Activated T-cell treated with anti-CD3 and anti-CD28 coated beads, Interleukin-2, amount 50 U/mL, for 72 hours (primary cell): ENCODE measurements around the gene NPLOC4. TPM values are rescaled to one million over a fixed set of nuclear protein-coding genes. Genes with fewer than 3 reads are reported as not detected.
"Not testable (repeated sequence)": the region's sequence is repeated elsewhere in the genome, so short reads cannot be mapped to it uniquely, and the experiment has no call there.

Experiments used
- ATAC-seq, 2 donors: fragments of 150-1000 bp; cut with Tn5 transposase; replicated peaks in 1 of 2; 2 replicates each; pipeline ENCODE4 v1.10.0; 2021; ENCODE audit warnings: moderate library complexity in 2 of 2, mild to moderate bottlenecking in 1 of 2
- DNase-seq, 2 donors: peaks; one replicate each; pipeline ENCODE4 v3.0.0; 2021 to 2022; ENCODE audit warnings: mixed read lengths in 1 of 2
- H3K27ac Mint-ChIP-seq: one replicate; pipeline ENCODE4 v1.8.0; 2022; ENCODE audit warnings: mild to moderate bottlenecking, moderate library complexity, mixed read lengths
- H3K27me3 Mint-ChIP-seq: one replicate; pipeline ENCODE4 v1.8.0; 2022; ENCODE audit warnings: low read depth, mixed read lengths
- H3K36me3 Mint-ChIP-seq, 2 donors: one replicate each; pipeline ENCODE4 v1.8.0; 2022; ENCODE audit warnings: mixed read lengths in 2 of 2, mild to moderate bottlenecking in 1 of 2; ENCODE audit not compliant: insufficient read depth in 2 of 2
- H3K4me1 Mint-ChIP-seq: one replicate; pipeline ENCODE4 v1.8.0; 2022; ENCODE audit warnings: low read depth, mixed read lengths
- H3K4me3 Mint-ChIP-seq, 2 donors: one replicate each; pipeline ENCODE4 v1.8.0; 2022; ENCODE audit warnings: mild to moderate bottlenecking in 2 of 2, mixed read lengths in 2 of 2, moderate library complexity in 2 of 2
- H3K9me3 Mint-ChIP-seq, 2 donors: one replicate each; pipeline ENCODE4 v1.8.0; 2022; ENCODE audit warnings: mixed read lengths in 2 of 2
- total RNA-seq, 2 donors: library from RNA; stranded (reverse); gene quantifications; one replicate each; pipeline ENCODE4 v1.2.3, GENCODE V29; 2022

The NPLOC4 gene
- total RNA-seq, 2 donors from 2014 or later, result 89.7 to 107 TPM

DNA sequence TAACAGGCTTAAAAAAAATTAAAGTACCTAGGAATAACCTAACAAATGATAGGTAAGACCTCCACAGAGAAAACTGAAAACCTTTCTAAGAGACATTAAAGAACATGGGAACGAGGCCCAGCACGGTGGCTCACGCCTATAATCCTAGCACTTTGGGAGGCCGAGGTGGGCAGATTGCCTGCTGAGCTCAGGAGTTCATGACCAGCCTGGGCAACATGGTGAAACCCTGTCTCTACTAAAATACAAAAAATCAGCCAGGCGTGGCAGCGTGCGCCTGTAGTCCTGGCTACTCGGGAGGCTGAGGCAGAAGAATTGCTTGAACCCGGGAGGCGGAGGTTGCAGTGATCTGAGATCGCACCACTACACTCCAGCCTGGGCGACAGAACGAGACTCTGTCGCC, 52.1 kb downstream of the NPLOC4 start:
- H3K4me1 Mint-ChIP-seq, ATAC-seq, H3K27ac Mint-ChIP-seq, H3K27me3 Mint-ChIP-seq, DNase-seq, H3K9me3 Mint-ChIP-seq, H3K4me3 Mint-ChIP-seq: not testable (repeated sequence)
- peaks cover 6 to 17% of the 10 kb centered on the region in 2 donors for H3K36me3 Mint-ChIP-seq

DNA sequence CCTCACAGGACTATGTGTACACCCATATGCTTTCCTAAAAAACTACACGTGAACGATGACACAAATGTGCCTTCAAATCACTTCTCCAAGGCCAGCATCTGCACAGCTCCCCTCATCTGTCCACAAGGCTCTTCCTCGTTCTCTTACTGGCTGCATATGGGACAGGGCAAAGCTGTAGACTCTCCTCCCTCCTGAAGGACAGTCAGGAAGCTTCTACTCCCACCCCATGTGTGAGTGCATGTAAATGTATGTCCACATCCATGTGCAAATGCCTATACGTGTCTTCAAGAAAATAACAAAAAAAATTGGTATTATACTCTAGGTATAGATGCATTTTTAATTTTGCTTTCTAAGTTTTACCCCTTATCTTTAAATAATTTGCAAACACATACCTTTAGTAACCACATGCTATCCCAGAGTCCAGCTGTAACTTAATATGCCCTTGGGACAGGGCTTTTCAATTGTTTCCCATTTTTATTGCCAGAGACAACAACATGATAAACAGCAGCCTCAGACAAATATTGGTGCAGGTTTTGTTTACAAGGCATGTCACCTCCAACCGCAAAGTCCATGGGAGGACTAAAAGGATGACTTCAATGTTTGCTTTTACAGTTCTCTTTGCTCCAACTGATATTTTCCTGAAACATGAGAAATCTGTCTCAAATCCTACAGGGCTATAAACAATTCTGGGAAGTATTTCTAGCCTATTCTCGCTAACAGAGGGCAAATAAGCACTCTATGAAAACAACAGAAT, 53.1 kb downstream of the NPLOC4 start:
- no peak for ATAC-seq
- H3K4me3 Mint-ChIP-seq, result no peak overlapping the region
- H3K27ac Mint-ChIP-seq, result peak overlapping the region; percentile 51
- DNase-seq, result no peak
- H3K9me3 Mint-ChIP-seq, result no peaks in the 10 kb centered on the region
- peaks cover 6 to 18% of the 10 kb centered on the region in 2 donors for H3K36me3 Mint-ChIP-seq
- H3K27me3 Mint-ChIP-seq, result no peaks in the 10 kb centered on the region
- H3K4me1 Mint-ChIP-seq, result peaks cover 17% of the 10 kb centered on the region

DNA sequence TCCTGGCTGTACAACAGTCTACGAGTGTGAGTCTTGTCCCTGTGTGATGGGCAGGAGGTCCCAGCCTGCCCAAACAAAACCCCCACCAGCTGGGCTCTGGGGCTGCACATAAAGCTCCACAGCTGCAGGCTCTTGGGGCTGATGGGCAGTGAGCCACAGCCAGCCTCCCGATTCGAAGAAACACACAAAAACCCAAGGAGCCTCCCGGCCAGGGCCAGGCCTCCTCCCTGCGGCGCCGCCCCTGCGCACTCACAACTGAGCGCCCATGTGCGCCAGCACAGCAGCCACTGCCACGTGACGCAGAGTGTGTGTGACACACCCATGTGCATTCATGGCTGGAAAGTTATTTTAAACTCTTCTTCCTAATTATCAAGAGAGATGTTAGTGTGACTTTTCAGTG, 54.2 kb downstream of the NPLOC4 start:
- peak overlapping the region; percentile 75 for H3K27ac Mint-ChIP-seq
- ATAC-seq (no peak), DNase-seq (no peak)
- no peaks in the 10 kb centered on the region for H3K9me3 Mint-ChIP-seq
- peaks cover 23% of the 10 kb centered on the region for H3K4me1 Mint-ChIP-seq
- no peak overlapping the region for H3K4me3 Mint-ChIP-seq
- no peaks in the 10 kb centered on the region for H3K27me3 Mint-ChIP-seq
- H3K36me3 Mint-ChIP-seq, result peaks cover 1 to 21% of the 10 kb centered on the region in 2 donors

DNA sequence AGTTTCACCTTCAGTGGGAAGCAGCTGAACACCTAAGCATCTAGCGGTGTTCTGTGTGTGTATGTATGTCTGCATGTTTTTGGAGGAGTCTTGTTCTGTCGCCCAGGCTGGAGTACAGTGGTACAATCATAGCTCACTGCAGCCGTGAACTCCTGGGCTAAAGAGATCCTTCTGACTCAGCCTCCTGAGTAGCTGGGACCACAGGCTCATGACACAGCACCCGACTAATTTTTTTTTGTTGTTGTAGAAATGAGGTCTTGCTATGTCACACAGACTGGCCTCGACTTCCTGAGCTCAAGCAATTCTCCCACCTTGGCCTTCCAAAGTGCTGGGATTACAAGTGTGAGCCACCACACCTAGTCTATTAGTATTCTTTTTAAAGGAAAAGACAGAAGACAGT, 54.6 kb downstream of the NPLOC4 start:
- peaks cover 1 to 24% of the 10 kb centered on the region in 2 donors for H3K36me3 Mint-ChIP-seq
- no peak for ATAC-seq
- no peak overlapping the region for H3K27ac Mint-ChIP-seq

DNA sequence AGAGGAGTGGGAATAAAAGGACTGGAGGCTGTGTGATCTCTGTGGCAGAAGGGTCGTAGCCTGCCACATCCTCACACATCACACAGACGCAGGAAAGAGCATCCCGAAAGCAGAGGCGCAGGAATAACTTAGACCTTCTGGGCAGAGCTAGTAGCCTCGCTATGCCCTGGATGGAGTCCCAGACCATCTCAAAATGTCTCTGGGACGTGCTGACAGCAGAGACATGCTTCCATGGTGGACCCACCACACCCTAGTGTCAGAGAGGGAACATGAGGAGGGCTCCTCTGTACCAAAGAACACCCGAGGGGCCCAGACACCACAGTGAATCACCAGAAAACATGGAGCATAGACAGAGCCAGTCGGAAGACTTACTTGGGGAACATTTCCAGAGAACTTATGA, 55.2 kb downstream of the NPLOC4 start:
- H3K36me3 Mint-ChIP-seq, result peaks cover 1 to 25% of the 10 kb centered on the region in 2 donors
- peaks cover 23% of the 10 kb centered on the region for H3K4me1 Mint-ChIP-seq
- H3K9me3 Mint-ChIP-seq, result no peaks in the 10 kb centered on the region
- no peak overlapping the region for H3K27ac Mint-ChIP-seq
- no peaks in the 10 kb centered on the region for H3K27me3 Mint-ChIP-seq
- H3K4me3 Mint-ChIP-seq, result no peak overlapping the region
- DNase-seq (no peak), ATAC-seq (no peak)

More for the DNA sequence above, 54.6 kb downstream of the NPLOC4 start:
- Mint-ChIP-seq H3K27me3 (no peaks in the 10 kb centered on the region), H3K4me3 (no peak overlapping the region), H3K4me1 (peaks cover 23% of the 10 kb centered on the region), H3K9me3 (no peaks in the 10 kb centered on the region)
- no peak for DNase-seq

DNA sequence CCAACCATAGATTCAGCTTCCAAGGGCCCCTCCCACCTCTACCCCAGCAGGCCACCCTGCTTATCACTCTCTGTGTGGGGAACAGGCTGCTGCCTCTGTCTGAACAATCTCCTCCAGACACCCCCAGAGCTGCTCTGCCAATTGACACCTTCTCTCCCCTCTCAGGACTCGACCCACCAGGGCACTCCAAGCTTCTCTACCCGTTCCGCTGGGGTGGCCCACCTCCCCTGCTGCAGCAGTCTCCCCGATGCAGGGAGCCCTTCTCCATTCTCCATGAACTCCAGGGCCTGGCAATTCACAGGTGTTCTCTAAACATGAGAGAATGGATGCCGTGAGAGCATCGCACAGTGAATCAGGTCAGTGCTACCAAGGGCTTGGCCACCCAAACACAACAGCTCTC, 56.4 kb downstream of the NPLOC4 start:
- no peak overlapping the region for H3K27ac Mint-ChIP-seq
- H3K4me3 Mint-ChIP-seq, result no peak overlapping the region
- no peaks in the 10 kb centered on the region for H3K9me3 Mint-ChIP-seq
- H3K27me3 Mint-ChIP-seq, result no peaks in the 10 kb centered on the region
- ATAC-seq (no peak), DNase-seq (no peak)
- peaks cover 1 to 26% of the 10 kb centered on the region in 2 donors for H3K36me3 Mint-ChIP-seq
- H3K4me1 Mint-ChIP-seq, result peaks cover 23% of the 10 kb centered on the region

DNA sequence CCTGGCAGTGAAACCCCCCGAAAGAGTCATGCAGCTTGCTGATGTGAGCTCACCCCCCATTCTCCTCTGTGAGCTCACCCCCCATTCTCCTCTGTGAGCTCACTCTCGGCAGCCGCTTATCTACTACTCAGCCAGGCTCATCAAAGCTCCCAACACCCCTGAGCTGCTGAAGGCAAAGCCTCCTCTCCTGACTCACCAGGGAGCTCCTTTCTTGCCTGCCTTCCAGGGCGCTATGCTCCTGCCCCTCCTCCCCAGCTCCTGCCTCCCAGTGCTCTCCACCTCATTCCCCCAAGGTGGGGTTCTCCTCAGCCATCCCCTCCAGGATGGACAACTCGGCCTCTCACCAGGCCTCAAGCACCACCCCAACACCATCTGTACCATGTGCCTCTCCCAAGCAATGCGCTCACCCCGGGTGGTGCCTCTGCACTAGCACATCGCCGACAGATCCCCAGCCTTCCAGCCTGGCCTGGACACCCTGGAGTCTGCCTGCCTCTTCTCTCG, 57.0 kb downstream of the NPLOC4 start:
- H3K27me3 Mint-ChIP-seq, result no peaks in the 10 kb centered on the region
- DNase-seq (no peak), ATAC-seq (no peak)
- peaks cover 23% of the 10 kb centered on the region for H3K4me1 Mint-ChIP-seq
- H3K36me3 Mint-ChIP-seq, result peaks cover 1 to 21% of the 10 kb centered on the region in 2 donors
- H3K9me3 Mint-ChIP-seq, result no peaks in the 10 kb centered on the region
- H3K4me3 Mint-ChIP-seq, result no peak overlapping the region
- H3K27ac Mint-ChIP-seq, result no peak overlapping the region

DNA sequence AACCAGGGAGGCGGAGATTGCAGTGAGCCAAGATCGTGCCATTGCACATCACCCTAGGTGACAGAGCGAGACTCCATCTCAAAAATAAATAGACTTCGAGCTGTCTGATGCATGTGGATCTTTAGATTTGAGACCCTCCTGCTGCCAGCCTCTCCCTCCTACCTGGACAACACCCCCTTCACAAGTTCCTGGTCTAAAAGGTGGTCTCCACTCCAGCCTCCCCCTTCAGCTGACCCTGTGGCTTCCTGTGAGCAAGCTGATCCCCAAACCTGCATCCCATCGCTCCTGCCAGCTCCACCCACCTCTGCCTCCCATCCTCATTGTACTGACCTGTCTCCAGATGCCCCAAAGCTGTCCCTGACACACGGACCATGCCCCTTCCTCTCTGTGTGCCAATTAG, 57.6 kb downstream of the NPLOC4 start:
- no peak overlapping the region for H3K4me3 Mint-ChIP-seq
- DNase-seq (no peak), ATAC-seq (no peak)
- H3K4me1 Mint-ChIP-seq, result peaks cover 23% of the 10 kb centered on the region
- no peaks in the 10 kb centered on the region for H3K27me3 Mint-ChIP-seq
- no peak overlapping the region for H3K27ac Mint-ChIP-seq
- H3K36me3 Mint-ChIP-seq, result peaks cover 1 to 21% of the 10 kb centered on the region in 2 donors
- no peaks in the 10 kb centered on the region for H3K9me3 Mint-ChIP-seq

DNA sequence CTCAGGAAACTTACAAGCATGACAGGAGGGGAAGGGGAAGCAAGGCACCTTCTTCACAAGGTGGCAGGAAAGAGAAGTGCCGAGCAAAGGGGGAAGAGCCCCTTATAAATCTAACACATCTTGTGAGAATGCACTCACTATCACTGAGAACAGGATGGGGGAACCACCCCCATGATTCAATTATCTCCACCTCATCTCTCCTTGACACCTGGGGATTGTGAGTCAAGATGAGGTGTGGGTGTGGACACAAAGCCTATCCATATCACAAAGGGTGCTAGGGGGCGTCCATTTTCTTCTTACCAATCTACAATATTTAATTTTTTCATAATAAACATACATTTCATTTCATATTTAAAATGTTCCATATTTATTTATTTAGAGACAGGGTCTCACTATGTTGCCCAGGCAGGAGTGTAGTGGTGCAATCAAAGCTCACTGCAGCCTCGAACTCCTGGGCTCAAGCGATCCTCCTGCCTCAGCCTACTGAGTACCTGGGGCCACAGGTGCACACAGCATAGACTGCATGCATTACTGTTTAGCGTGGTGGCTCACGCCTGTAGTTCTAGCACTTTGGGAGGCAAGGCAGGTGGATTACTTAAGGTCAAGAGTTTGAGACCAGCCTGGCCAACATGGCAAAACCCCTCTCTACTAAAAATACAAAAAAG, 58.2 kb downstream of the NPLOC4 start:
- no peak overlapping the region for H3K27ac Mint-ChIP-seq
- ATAC-seq (peak; percentile 77 to 85), DNase-seq (peak; percentile 7 to 9)
- H3K27me3 Mint-ChIP-seq, result no peaks in the 10 kb centered on the region
- H3K4me1 Mint-ChIP-seq, result peaks cover 23% of the 10 kb centered on the region
- peaks cover 0 to 23% of the 10 kb centered on the region in 2 donors for H3K36me3 Mint-ChIP-seq
- no peak overlapping the region for H3K4me3 Mint-ChIP-seq
- no peaks in the 10 kb centered on the region for H3K9me3 Mint-ChIP-seq

DNA sequence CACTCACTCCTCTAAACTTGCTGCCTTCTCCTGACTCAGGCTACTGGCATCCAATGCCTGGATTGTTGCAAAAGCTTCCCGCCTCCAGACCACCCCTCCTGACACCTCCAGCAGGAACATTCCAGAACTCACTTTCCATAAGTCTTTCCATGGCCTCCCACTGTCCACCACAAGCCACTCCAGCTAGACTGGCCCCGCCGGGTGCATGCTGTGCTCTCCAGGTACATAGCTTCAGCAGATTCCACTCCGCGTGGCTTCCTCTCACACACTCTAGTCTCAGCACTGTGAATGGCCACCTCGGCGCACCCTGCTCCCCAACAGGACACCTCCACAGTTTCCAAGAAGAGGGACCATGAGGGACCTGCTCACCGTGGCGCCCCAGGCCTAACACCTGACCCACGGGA, 58.9 kb downstream of the NPLOC4 start:
- ATAC-seq (no peak), DNase-seq (no peak)
- Mint-ChIP-seq H3K9me3 (no peaks in the 10 kb centered on the region), H3K4me3 (no peak overlapping the region), H3K27me3 (no peaks in the 10 kb centered on the region), H3K36me3 (peaks cover 0 to 22% of the 10 kb centered on the region in 2 donors), H3K27ac (no peak overlapping the region), H3K4me1 (peaks cover 23% of the 10 kb centered on the region)

DNA sequence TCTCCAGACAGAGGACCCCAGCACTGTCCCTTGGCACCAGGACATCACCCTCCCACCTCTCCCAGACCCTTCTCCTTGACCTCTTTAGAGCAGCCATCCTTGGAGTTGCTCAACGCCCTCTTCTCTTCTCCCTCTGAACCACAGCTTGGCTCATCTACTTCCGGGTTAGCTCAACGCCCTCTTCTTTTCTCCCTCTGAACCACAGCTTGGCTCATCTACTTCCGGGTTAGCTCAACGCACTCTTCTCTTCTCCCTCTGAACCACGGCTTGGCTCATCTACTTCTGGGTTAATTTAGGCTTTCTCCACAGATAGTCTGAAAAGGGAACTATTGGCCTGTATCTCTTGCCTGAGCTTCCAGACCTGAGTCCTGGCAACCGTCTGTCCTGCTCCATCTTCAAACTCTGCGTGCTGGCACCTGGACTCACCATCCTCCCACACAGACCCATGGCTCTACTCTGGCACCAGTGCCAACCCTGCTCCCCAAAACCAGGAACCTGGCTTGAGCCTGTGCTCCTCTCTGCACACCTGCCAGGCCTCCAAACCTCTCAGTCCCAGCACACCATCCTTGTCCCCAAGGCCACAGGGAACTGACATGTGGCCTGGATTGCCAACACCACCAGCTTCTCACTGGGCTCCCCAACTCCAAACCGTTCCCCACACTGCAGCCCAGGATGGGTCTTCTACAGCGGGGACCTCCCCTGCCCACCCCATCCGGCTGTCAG, 59.5 kb downstream of the NPLOC4 start:
- no peak for ATAC-seq
- H3K27me3 Mint-ChIP-seq, result no peaks in the 10 kb centered on the region
- no peak overlapping the region for H3K27ac Mint-ChIP-seq
- H3K4me3 Mint-ChIP-seq, result no peak overlapping the region
- H3K36me3 Mint-ChIP-seq, result peaks cover 0 to 24% of the 10 kb centered on the region in 2 donors
- H3K4me1 Mint-ChIP-seq, result peaks cover 23% of the 10 kb centered on the region
- DNase-seq, result no peak
- no peaks in the 10 kb centered on the region for H3K9me3 Mint-ChIP-seq

DNA sequence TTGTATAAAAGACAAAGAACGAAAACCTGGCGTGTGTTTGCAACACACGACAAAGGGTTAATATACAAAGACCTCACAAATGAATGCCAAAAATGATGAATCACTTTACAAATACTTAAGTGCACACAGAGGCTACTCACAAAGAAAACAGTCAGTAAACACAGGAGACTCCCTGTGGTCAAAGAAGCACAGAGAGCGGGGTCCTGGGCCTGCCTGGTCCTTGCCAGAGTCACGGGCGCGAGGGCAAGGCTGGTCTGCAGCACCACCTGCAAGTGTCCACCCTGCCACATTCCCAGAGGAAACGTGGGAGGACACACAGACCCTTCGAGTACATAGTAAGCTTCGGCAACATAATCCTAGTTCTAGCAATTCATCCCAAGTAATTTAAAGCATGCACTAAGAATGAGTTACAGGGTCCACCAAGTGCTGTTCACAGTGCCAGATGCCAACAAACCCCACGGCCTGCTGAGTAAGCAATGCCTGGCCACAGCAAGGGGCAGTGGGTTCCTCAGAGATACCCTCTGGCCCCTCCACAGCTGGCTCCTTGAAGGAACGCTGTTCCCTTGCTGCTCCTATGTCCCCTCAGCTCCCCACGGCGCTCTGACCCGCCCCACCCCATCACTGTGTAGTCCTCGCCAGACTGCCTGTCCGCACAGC, 60.2 kb downstream of the NPLOC4 start:
- H3K4me3 Mint-ChIP-seq, result no peak overlapping the region
- peaks cover 0 to 26% of the 10 kb centered on the region in 2 donors for H3K36me3 Mint-ChIP-seq
- H3K27ac Mint-ChIP-seq, result no peak overlapping the region
- H3K4me1 Mint-ChIP-seq, result peaks cover 23% of the 10 kb centered on the region
- DNase-seq (no peak), ATAC-seq (no peak)
- no peaks in the 10 kb centered on the region for H3K27me3 Mint-ChIP-seq
- no peaks in the 10 kb centered on the region for H3K9me3 Mint-ChIP-seq

DNA sequence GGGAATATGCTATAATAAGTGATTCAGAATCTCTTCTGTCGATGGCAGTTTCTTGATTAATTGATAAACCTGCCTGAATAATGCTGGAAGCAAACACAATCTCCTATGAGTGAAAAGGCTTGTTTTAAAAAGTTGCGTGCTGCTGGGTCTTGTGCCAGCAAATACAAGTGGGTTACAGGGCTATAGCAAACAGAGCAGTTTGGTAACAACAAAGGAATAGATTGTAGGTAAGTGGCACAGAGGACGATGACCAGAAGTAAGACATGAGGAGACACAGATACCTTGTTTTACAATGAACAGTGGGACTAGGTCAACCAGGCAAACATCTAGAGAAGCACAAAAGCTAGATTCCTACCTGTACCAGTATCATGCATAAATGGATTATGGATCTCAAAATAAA, 61.1 kb downstream of the NPLOC4 start:
- peak overlapping the region; percentile 68 for H3K27ac Mint-ChIP-seq
- H3K4me3 Mint-ChIP-seq, result no peak overlapping the region
- no peaks in the 10 kb centered on the region for H3K27me3 Mint-ChIP-seq
- ATAC-seq (no peak), DNase-seq (no peak)
- peaks cover 23% of the 10 kb centered on the region for H3K4me1 Mint-ChIP-seq
- H3K36me3 Mint-ChIP-seq, result peaks cover 3 to 26% of the 10 kb centered on the region in 2 donors
- H3K9me3 Mint-ChIP-seq, result no peaks in the 10 kb centered on the region
